ENCODE data around the gene DPYSL3.

The DPYSL3 gene

DNA sequence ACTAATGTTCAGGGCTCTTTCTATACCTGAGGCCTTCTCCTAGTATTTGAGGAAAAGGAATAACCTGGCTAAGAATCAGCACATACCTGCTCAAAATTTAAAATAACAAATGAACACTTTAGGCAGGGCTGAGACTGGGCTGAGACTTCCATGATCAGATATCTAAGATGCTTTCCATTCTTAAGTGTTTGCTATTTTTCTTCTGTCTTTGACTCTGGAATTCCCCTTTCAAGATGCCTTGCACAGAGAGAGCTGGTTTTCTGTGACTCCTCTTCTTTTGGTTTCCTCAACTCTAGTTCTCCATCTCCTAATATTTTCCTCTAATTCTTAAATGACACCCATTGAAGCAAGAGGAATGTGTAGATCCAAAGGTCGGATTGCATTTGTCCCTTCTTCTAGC is 61.1 kb downstream of the DPYSL3 start:
- TF ChIP-seq, protein P1, sequence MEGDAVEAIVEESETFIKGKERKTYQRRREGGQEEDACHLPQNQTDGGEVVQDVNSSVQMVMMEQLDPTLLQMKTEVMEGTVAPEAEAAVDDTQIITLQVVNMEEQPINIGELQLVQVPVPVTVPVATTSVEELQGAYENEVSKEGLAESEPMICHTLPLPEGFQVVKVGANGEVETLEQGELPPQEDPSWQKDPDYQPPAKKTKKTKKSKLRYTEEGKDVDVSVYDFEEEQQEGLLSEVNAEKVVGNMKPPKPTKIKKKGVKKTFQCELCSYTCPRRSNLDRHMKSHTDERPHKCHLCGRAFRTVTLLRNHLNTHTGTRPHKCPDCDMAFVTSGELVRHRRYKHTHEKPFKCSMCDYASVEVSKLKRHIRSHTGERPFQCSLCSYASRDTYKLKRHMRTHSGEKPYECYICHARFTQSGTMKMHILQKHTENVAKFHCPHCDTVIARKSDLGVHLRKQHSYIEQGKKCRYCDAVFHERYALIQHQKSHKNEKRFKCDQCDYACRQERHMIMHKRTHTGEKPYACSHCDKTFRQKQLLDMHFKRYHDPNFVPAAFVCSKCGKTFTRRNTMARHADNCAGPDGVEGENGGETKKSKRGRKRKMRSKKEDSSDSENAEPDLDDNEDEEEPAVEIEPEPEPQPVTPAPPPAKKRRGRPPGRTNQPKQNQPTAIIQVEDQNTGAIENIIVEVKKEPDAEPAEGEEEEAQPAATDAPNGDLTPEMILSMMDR (conservative IDR thresholded peaks at IDR 0.05) = no peak
- H3K27ac ChIP-seq = no peak overlapping the region

DNA sequence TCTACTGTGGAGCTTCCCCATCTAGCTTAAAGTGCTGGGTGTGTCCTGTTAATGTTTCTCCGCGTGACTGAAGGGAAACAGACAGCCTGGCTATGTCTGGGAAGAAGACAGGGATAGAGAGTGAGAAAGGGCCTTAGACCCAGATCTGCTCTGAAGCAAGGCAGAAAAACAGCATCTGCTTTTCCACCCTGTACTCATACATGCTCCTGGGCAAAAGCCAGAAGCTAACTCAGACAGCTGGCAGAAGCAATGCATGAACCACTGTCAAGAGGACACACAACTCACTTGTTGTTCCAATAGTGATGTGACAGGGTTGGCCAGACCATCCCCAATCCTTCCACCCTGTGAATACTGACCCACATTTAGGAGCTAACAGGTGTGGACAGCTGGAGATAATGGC is 63.3 kb downstream of the DPYSL3 start:
- no peak overlapping the region for H3K27ac ChIP-seq
- TF ChIP-seq, protein P1 (conservative IDR thresholded peaks at IDR 0.05) = no peak

DNA sequence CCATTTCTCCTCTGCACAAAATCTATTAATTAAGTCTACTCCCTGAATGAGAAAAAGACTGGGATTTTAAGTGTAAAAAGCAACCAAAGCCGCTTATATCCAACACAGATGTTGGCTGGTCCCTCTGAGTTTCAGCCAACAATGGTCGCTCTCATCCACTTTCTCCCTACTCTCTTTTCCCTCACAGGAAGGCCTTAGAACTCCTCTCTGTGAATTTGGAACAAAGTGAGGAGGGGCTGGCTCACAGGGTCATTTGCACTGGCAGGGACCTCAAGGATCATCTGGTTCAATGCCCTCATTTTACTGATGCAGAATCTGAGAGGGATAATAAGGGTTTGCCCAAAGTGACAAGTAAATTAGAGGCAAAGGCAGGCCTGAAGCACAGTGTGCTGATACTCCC is 64.0 kb downstream of the DPYSL3 start:
- TF ChIP-seq, protein P1 (conservative IDR thresholded peaks at IDR 0.05) = no peak
- H3K27ac ChIP-seq = no peak overlapping the region

DNA sequence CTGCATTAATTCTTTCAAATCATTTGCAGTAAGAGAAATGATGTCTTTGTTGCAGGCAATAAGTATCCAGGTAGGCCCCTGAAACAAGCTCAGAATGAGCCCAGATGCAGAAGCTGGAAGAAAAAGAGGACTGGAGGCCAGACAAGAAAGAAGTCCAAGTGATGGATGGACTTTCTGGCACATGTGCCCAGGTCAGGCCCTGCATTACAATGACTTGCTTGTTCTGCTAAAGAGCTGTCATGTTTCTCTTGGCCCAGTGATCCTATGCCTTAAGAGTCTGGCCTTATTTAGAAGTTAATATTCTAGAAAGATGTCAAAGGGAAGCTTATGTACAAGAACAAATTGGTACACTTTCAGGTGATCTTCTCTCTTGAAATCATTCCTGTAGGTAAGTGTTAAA is 64.8 kb downstream of the DPYSL3 start:
- H3K27ac ChIP-seq = no peak overlapping the region
- TF ChIP-seq, protein P1 (conservative IDR thresholded peaks at IDR 0.05) = no peak

DNA sequence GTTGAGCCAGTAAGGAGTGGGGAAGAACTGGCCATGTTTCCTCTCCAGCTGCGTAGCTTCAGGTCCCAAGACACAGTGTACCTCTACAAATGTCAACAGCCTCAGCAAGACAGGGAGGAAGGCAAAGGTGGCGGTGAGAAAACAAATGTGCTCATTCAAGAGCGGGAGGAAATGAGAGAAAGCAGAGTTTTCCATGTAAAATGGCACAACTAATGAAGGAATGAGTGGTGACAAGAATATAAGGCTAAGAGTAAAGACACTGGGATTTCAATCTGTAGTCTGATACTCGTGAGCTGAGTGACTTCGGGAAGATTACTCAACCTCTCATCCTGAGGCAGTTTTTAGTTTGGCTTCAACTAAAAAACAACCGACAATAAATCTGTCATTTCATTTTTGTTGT is 67.6 kb downstream of the DPYSL3 start:
- H3K27ac ChIP-seq = no peak overlapping the region
- TF ChIP-seq, protein P1 (conservative IDR thresholded peaks at IDR 0.05) = no peak

DNA sequence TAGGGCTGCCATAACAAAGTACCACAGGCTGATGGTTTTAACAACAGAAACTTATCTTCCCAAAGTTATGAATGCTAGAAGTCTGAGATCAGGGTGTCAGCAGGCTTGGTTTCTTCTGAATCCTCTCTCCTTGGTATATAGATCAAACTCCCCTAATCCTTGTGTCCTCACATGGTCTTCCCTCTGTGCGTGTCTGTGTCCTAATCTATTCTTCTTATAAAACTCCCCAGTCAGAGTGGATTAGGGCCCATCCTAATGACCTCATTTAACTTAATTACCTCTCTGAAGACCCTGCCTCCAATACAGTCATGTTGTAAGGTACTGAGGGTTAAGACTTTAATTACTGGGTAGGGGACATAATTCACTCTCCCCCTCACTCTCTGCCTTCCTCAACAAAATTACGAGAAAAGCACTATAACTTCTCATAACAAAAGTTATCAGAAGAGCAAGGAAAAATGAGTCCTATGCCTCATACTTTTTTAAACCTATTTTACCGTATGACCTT is 68.6 kb downstream of the DPYSL3 start:
- TF ChIP-seq, protein P1 (conservative IDR thresholded peaks at IDR 0.05) = no peak
- H3K27ac ChIP-seq = no peak overlapping the region

DNA sequence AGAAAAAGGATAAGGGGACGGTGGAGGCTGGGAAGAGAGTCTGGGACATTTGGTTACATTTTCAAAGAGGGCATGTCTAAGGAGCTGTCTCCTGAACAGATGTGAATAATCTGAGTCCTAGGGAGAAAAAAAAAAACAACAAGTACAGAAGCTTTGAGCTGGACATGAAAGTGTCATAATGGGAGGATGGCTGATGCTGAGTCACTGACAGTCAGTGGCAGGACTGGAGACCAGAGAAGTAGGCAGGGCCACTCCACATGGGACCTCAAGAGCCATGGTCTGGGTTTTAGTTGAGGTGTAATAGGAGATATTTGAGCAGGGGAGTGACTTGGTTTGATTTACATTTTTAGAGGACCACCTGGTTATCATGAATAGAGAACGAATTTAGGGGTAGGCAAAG is 70.6 kb downstream of the DPYSL3 start:
- H3K27ac ChIP-seq = no peak overlapping the region
- TF ChIP-seq, protein P1 (conservative IDR thresholded peaks at IDR 0.05) = no peak

Measured in VCaP (cell line).